Stimulated activated CD4-positive, alpha-beta T cell treated with anti-CD3 and anti-CD28 coated beads, Interleukin-1b, Interleukin-23, amount 100 ng/mL, for 24 hours (primary cell): ENCODE data around the gene KATNBL1.
A peak's percentile ranks its signal among the peaks of the same experiment; 100 is the strongest.

Experiments used
- DNase-seq, 4 experiments: peaks; one replicate each; pipeline ENCODE4 v3.0.0-alpha.2; 2020; ENCODE audit warnings: low read depth in 4 of 4, low spot score in 1 of 4

KATNBL1 gene, protein sequence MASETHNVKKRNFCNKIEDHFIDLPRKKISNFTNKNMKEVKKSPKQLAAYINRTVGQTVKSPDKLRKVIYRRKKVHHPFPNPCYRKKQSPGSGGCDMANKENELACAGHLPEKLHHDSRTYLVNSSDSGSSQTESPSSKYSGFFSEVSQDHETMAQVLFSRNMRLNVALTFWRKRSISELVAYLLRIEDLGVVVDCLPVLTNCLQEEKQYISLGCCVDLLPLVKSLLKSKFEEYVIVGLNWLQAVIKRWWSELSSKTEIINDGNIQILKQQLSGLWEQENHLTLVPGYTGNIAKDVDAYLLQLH

GRCh38 chr15:34209421-34210282, at the start of gene KATNBL1:
Gene KATNBL1, minus strand, starts transcription at chr15:34210096. Its CDS starts 46,420 bp downstream, at chr15:34163676.
- peak; percentile 97 to 99 (median 97) for DNase-seq

DNA sequence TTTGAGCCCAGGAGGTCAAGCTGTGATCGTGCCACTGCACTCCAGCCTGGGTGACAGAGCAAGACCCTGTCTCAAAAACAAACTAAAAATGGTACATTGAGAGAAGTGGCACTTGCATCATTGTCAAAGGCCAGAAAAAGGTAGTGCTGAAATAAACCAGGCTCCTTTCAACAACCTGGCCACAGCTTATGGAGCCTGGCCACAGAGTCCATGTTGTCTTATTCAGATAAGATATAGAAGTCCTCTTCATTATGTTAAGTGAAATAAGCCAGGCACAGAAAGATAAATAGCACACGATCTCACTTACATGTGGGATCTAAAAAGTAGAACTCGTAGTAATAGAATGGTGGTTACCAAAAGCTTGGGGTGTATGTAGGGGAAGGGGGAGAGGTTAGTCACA, 49.7 kb upstream of the KATNBL1 start:
- no peak for DNase-seq

GRCh38 chr15:34258151-34258550, 48.3 kb upstream of the KATNBL1 start:
- DNase-seq: no peak

DNA sequence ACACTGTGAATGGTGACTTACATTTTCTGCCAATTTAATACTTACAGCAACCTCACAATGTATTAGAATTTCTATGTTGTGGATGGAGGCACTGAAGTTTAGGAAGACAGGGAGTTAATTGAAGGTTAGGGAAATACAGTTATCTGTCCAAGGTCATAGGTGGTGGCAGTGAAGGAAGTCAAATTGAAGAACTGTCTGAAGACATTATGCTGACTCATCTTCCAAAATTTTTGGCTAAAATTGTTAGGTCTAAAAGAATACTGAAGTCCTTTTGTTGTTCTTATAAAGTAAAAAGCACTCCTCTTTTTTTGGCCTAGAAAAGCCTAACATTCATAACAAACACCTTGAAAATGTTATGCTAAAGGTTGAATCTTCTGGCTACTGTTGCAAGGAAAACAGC, 42.6 kb upstream of the KATNBL1 start:
- DNase-seq: no peak

- no peak for DNase-seq
Measured at GRCh38 chr15:34248190-34248589, 38.3 kb upstream of the KATNBL1 start.

- no peak for DNase-seq
Measured at GRCh38 chr15:34246276-34246976, 36.5 kb upstream of the KATNBL1 start.

GRCh38 chr15:34243226-34243625, 33.3 kb upstream of the KATNBL1 start:
- DNase-seq: no peak

DNA sequence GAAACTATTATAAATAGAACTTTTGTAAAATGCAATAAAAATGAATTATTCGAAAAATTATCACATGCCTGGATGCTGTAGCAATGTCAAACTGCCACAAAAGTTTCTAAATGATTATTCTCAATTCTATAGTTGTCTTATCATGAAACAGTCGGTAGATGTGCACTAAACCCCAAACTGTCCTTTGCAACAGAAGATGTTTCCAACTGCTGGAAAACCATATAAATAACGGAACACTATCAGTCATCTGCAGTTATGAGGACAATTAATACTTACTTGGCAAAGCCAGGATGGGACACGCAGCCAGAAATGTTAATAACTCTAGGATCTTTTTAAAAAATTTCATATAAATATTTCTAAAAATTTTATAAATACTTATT, 32.4 kb upstream of the KATNBL1 start:
- DNase-seq: no peak

DNA sequence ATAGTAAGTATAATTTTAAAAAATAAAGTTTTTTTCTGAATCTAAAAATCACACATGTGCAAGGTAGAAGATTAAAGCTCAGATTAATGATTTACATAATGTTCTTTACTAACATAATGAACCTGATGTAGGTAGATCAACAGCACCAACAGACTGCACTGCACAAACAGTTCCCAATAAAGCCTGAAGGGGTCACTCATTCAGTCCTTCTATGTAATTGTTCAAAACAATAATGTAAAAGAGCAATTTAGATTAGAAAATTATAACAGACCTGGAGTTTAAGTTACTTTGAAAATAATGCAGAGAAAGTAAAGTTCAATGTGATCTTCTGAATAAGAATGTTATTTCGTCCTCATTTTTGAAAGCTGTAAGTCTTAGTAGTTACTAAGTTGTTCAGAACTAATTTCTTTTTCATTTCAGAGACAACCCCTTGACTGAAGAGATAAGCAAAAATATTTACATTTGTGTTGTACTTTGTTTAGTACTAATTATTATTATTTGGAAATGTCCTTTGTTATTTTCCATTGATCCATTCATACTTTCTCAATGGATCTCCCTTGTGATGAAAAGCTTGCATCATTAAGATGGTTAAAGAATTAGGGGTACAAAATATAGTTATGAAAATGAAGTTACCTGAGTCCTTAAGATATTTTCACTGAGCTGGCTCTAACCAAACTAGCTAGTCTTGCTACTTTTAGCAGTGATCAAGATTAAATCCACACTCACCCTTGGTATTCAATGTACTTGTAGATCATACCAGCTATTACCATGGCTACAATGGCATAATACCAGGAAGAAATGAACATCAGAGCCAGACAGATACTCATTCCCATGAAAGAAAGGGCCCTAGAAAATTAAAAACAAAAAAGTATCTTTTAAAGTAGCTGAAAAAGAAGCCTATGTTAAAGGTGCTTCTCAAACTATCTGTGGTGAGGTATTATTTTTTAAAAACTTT, 31.8 kb upstream of the KATNBL1 start:
- no peak for DNase-seq

- DNase-seq: no peak
Measured at GRCh38 chr15:34240537-34240936, 30.6 kb upstream of the KATNBL1 start.

DNA sequence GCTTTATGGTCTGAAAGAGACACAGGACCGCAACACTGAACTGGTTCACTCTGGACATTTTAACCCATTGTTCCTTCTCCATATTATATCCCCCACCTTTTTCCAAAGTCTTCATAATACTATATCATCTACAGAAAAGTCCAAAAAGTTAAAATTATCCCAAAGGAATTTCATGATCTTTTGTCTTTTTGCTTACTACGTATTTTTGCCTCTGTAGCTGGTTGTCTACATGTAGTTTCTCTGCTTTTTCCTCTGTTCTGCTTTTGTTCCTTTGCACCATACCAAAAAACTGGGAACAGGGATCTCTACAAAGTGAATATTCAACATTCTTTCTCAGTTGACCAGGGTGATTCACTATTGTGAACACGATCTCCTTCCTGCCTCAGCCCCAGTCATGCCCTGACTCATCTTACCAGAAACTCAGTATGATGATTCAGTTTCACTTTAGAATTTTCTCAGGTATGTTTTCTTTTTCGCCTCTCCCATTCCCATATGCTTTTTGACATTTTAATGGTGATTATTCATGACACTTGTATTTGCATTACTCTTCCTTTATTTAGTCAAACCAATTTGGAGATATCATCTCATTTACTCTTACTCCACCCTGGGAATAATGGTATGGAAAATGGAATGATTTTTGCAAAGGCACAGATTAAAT, 29.4 kb upstream of the KATNBL1 start:
- DNase-seq: peak in 3 of 4 experiments; percentile 15 to 36 (median 21)

GRCh38 chr15:34233614-34234013, 23.7 kb upstream of the KATNBL1 start:
- no peak for DNase-seq

DNA sequence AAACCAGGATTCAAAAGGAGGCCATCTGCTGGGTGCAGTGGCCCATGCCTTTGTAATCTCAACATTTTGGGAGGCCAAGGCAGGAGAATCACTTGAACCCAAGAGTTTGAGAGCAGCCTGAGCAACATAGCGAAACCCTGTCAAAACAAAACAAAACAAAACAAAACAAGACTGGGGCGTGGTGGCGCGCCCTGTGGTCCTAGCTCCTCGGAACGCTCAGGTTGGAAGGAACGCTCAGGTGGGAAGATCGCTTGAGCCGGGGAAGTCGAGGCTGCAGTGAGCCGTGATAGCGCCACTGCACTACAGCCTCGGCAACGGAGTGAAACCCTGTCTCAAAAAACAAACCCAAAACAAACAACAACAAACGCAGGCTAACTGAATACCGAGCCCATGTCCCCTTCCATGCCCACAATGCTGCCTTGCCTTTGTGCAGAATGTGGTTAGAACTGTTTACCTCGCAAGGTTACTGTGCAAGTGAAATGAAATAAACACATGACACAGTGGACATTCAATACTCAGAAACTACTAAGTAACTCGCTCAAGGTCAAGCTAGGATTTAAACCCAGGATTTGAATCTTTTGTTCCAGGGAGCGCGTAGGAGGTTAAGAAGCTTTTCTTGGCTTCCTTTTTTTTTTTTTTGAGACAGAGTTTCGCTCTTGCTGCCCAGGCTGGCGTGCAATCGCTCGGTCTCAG, 14.2 kb upstream of the KATNBL1 start:
- DNase-seq: no peak

DNA sequence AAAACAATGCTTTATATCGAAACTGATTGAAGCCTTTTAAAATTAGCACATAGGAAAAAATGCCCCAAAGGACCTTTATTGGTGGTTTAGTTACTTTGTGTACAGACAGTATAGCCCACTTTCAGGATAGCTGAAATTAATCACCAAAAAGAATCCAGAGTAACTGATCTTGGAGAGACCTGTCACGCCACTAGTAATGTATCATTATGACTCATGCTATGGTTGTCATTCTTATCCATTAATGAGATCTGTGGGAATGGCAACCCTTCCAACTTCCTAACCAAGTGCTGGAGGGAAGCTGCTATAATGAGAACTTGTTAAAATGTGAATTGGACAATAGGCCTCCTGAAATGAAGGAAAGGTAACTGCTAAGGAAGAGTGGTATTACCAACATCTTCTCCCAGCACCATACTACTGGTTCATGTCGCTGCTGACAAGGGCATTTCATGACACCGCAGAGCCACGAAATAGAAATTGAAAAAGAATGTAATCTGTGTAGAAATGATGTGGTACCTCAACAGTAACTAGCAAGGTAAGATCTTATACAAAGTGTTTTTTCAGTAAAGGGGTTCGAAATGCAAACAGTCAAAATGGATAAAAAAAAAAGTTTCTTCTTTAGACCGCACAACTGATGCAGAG, 7.8 kb upstream of the KATNBL1 start:
- DNase-seq: no peak

GRCh38 chr15:34216527-34217270, 6.8 kb upstream of the KATNBL1 start:
- DNase-seq: no peak

- DNase-seq: no peak
Measured at GRCh38 chr15:34214135-34214534, 4.2 kb upstream of the KATNBL1 start.

DNA sequence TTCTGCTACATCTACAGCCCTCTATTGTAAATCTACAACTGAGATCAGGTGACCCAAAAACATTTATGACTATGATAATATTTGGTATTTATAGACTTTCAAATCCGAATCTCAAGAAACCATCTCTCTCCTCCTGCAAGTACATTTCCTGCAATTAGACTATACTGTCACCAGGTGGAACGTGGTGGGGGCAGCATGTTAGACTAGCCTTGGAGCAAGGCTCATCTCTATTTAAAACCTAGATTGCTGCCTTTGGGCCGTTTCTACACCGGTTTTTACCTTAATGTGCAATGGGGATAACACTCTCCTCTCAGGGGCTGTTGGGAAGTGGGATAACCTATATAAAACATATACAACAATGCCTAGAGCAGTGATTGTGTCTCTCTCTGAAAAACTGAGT, 3.8 kb upstream of the KATNBL1 start:
- no peak for DNase-seq

DNA sequence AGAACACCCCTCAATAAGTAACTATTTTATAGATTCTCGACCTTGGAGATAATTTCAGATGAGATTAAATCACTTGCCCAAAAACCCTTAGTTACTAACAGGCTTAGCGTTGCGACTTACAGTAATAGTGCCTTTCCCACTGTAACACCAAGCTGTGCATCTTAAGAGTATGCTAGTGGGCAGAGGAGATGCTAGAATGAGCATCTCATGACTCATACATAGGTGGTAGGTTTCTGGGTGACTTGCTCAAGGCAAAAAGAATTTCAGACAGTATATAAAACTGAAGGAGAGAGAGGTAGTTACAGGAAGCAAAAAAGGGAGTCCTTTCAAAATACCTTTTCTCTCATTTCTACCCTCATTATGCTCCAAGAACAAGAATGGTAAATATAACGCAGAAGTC, 3.9 kb downstream of the KATNBL1 start:
- no peak for DNase-seq
